Neural progenitor cell (in vitro differentiated cells): ENCODE results near the gene MARCO. TPM values are rescaled to one million over a fixed set of nuclear protein-coding genes. Genes with fewer than 3 reads are reported as not detected.

Experiments used
- DNase-seq: peaks from one replicate; pipeline ENCODE4 v3.0.0-alpha.2; 2016; ENCODE audit warnings: low spot score
- H2AFZ ChIP-seq: fragments of 200-600 bp; sonication (generic); replicated peaks from 2 replicates; pipeline ENCODE4 v1.6.1; 2016; ENCODE audit warnings: antibody characterized with exemption
- H3F3A ChIP-seq: fragments of 200-600 bp; sonication (generic); 2 replicates; pipeline ENCODE4 v1.6.1; 2016; ENCODE audit warnings: antibody characterized with exemption, low read depth
- H3K27ac ChIP-seq: fragments of 200-600 bp; sonication (generic); 2 replicates; pipeline ENCODE4 v1.5.1; 2016; ENCODE audit warnings: mild to moderate bottlenecking
- H3K27me3 ChIP-seq: fragments of 200-600 bp; sonication (generic); 2 replicates; pipeline ENCODE4 v1.6.1; 2016; ENCODE audit warnings: mild to moderate bottlenecking, moderate library complexity
- H3K36me3 ChIP-seq: fragments of 200-600 bp; sonication (generic); 2 replicates; pipeline ENCODE4 v1.5.1; 2016
- H3K4me1 ChIP-seq: fragments of 200-600 bp; sonication (generic); 2 replicates; pipeline ENCODE4 v1.6.1; 2016; ENCODE audit warnings: mixed run types
- H3K4me2 ChIP-seq: fragments of 200-600 bp; sonication (generic); 2 replicates; pipeline ENCODE4 v1.6.1; 2016
- H3K4me3 ChIP-seq: fragments of 200-600 bp; sonication (generic); 2 replicates; pipeline ENCODE4 v1.5.1; 2016
- H3K79me2 ChIP-seq: fragments of 200-600 bp; sonication (generic); 2 replicates; pipeline ENCODE4 v1.6.1; 2016; ENCODE audit warnings: low read depth
- H3K9ac ChIP-seq: fragments of 200-600 bp; sonication (generic); 2 replicates; pipeline ENCODE4 v1.6.1; 2016
- H3K9me3 ChIP-seq: fragments of 200-600 bp; sonication (generic); 2 replicates; pipeline ENCODE4 v1.5.1; 2016; ENCODE audit warnings: low read depth
- H4K20me1 ChIP-seq: fragments of 200-600 bp; sonication (generic); 2 replicates; pipeline ENCODE4 v1.6.1; 2016; ENCODE audit warnings: low read depth
- H3K27ac Mint-ChIP-seq: 3 replicates; pipeline ENCODE4 v1.8.0; 2021; ENCODE audit warnings: mixed read lengths
- H3K27me3 Mint-ChIP-seq: 2 replicates; pipeline ENCODE4 v1.8.0; 2022; ENCODE audit warnings: low read depth, mild to moderate bottlenecking, inconsistent platforms, moderate library complexity, mixed read lengths; ENCODE audit not compliant: insufficient read depth
- H3K36me3 Mint-ChIP-seq: 3 replicates; pipeline ENCODE4 v1.8.0; 2021; ENCODE audit warnings: mixed read lengths
- H3K4me1 Mint-ChIP-seq: 3 replicates; pipeline ENCODE4 v1.8.0; 2021; ENCODE audit warnings: mixed read lengths
- H3K4me3 Mint-ChIP-seq: 3 replicates; pipeline ENCODE4 v1.8.0; 2021; ENCODE audit warnings: mild to moderate bottlenecking, moderate library complexity, mixed read lengths
- H3K9me3 Mint-ChIP-seq: 3 replicates; pipeline ENCODE4 v1.8.0; 2020; ENCODE audit warnings: mixed read lengths
- CTCF ChIP-seq: fragments of 200-600 bp; sonication (generic); IDR thresholded peaks from 2 replicates; pipeline ENCODE4 v1.5.1; 2017; ENCODE audit warnings: antibody characterized with exemption, mild to moderate bottlenecking
- EZH2 ChIP-seq: fragments of 200-600 bp; sonication (generic); IDR thresholded peaks from 2 replicates; pipeline ENCODE4 v1.6.1; 2017; ENCODE audit warnings: antibody characterized with exemption, mild to moderate bottlenecking, moderate library complexity
- EZH2phosphoT487 ChIP-seq: fragments of 200-600 bp; sonication (generic); IDR thresholded peaks from 2 replicates; pipeline ENCODE4 v1.6.1; 2017; ENCODE audit warnings: antibody characterized with exemption
- total RNA-seq: library from RNA; depleted of rRNA; stranded (reverse); fragments of >200 nt; gene quantifications from 2 replicates; pipeline ENCODE4 v1.2.3, GENCODE V29; 2015; ENCODE audit warnings: low replicate concordance

Gene MARCO
- total RNA-seq, 1 donor from 2014 or later = not detected

GRCh38 chr2:119019521-119019920 lies 77.5 kb downstream of the MARCO start:
- no peak for DNase-seq
- no peak overlapping the region for H3K4me2 ChIP-seq
- H3F3A ChIP-seq = no peaks in the 10 kb centered on the region
- H4K20me1 ChIP-seq = no peaks in the 10 kb centered on the region
- no peaks in the 10 kb centered on the region for H3K9me3 ChIP-seq
- Mint-ChIP-seq H3K27ac (no peak overlapping the region), H3K27me3 (peaks cover 6% of the 10 kb centered on the region), H3K36me3 (no peaks in the 10 kb centered on the region), H3K9me3 (no peaks in the 10 kb centered on the region), H3K4me1 (no peaks in the 10 kb centered on the region), H3K4me3 (no peak overlapping the region)
- no peak overlapping the region for H2AFZ ChIP-seq
- H3K9ac ChIP-seq = no peak overlapping the region
- H3K79me2 ChIP-seq = no peaks in the 10 kb centered on the region
- no peaks in the 10 kb centered on the region for H3K4me1 ChIP-seq
- H3K4me3 ChIP-seq = no peak overlapping the region
- no peaks in the 10 kb centered on the region for H3K27me3 ChIP-seq
- no peak for TF ChIP-seq EZH2phosphoT487
- TF ChIP-seq CTCF = no peak
- TF ChIP-seq EZH2 = no peak
- no peaks in the 10 kb centered on the region for H3K36me3 ChIP-seq
- no peak overlapping the region for H3K27ac ChIP-seq

GRCh38 chr2:119022678-119023077 lies 80.7 kb downstream of the MARCO start:
- H3K36me3 Mint-ChIP-seq = no peaks in the 10 kb centered on the region
- Histone ChIP-seq H3K36me3 (no peaks in the 10 kb centered on the region), H3F3A (no peaks in the 10 kb centered on the region), H2AFZ (no peak overlapping the region), H3K4me3 (no peak overlapping the region), H3K9ac (no peak overlapping the region), H4K20me1 (no peaks in the 10 kb centered on the region), H3K4me1 (no peaks in the 10 kb centered on the region), H3K4me2 (no peak overlapping the region), H3K27me3 (no peaks in the 10 kb centered on the region), H3K9me3 (no peaks in the 10 kb centered on the region), H3K79me2 (no peaks in the 10 kb centered on the region), H3K27ac (no peak overlapping the region)
- TF ChIP-seq EZH2phosphoT487 (no peak), EZH2 (no peak), CTCF (no peak)
- no peak overlapping the region for H3K27ac Mint-ChIP-seq
- no peaks in the 10 kb centered on the region for H3K4me1 Mint-ChIP-seq
- no peak for DNase-seq
- peaks cover 7% of the 10 kb centered on the region for H3K27me3 Mint-ChIP-seq
- no peak overlapping the region for H3K4me3 Mint-ChIP-seq
- H3K9me3 Mint-ChIP-seq = no peaks in the 10 kb centered on the region

GRCh38 chr2:119023534-119023933 lies 81.5 kb downstream of the MARCO start:
- H3K4me1 Mint-ChIP-seq = no peaks in the 10 kb centered on the region
- no peak for DNase-seq
- H3K36me3 Mint-ChIP-seq = no peaks in the 10 kb centered on the region
- H3K27ac Mint-ChIP-seq = no peak overlapping the region
- Histone ChIP-seq H3K27ac (no peak overlapping the region), H3K4me2 (no peak overlapping the region), H2AFZ (no peak overlapping the region), H3K27me3 (no peaks in the 10 kb centered on the region), H3K79me2 (no peaks in the 10 kb centered on the region), H3K9me3 (no peaks in the 10 kb centered on the region), H3K36me3 (no peaks in the 10 kb centered on the region), H3F3A (no peaks in the 10 kb centered on the region), H3K4me1 (no peaks in the 10 kb centered on the region), H3K4me3 (no peak overlapping the region), H3K9ac (no peak overlapping the region), H4K20me1 (no peaks in the 10 kb centered on the region)
- peaks cover 10% of the 10 kb centered on the region for H3K27me3 Mint-ChIP-seq
- H3K4me3 Mint-ChIP-seq = no peak overlapping the region
- no peaks in the 10 kb centered on the region for H3K9me3 Mint-ChIP-seq
- TF ChIP-seq CTCF (no peak), EZH2phosphoT487 (no peak), EZH2 (no peak)

- Mint-ChIP-seq H3K9me3 (no peaks in the 10 kb centered on the region), H3K4me3 (no peak overlapping the region), H3K36me3 (no peaks in the 10 kb centered on the region), H3K27me3 (peaks cover 14% of the 10 kb centered on the region), H3K27ac (no peak overlapping the region), H3K4me1 (no peaks in the 10 kb centered on the region)
- Histone ChIP-seq H2AFZ (no peak overlapping the region), H3K79me2 (no peaks in the 10 kb centered on the region), H3K9ac (no peak overlapping the region), H3K4me3 (no peak overlapping the region), H3K9me3 (no peaks in the 10 kb centered on the region), H3K36me3 (no peaks in the 10 kb centered on the region), H3K27me3 (no peaks in the 10 kb centered on the region), H4K20me1 (no peaks in the 10 kb centered on the region), H3K27ac (no peak overlapping the region), H3F3A (no peaks in the 10 kb centered on the region), H3K4me1 (no peaks in the 10 kb centered on the region), H3K4me2 (no peak overlapping the region)
- TF ChIP-seq EZH2 (no peak), CTCF (no peak), EZH2phosphoT487 (no peak)
- DNase-seq = no peak
Observed at GRCh38 chr2:119024152-119024551, 82.2 kb downstream of the MARCO start.
